ENCODE measurements around the gene CLMN. TPM values are rescaled to one million over a fixed set of nuclear protein-coding genes. Genes with fewer than 3 reads are reported as not detected.

CLMN gene
- total and polyA plus RNA-seq, 2 donors (not counting 1 experiment from before 2014, with no cell fraction given), result 9.6 to 51.5 TPM

GRCh38 chr14:95227279-95227860, 92.3 kb downstream of the CLMN start:
- no peak overlapping the region for H2AFZ ChIP-seq (ENCODE audit: insufficient read depth, low read depth, low read length, poor library complexity, severe bottlenecking)
- no peaks in the 10 kb centered on the region for H3K4me1 ChIP-seq (ENCODE audit: control insufficient read depth in 2 of 2, insufficient read depth in 2 of 2, low read length in 2 of 2)
- ATAC-seq (ENCODE audit: low read depth) (no peak), DNase-seq (no peak)
- no peaks in the 10 kb centered on the region for H3K9me3 Mint-ChIP-seq (ENCODE audit: insufficient read depth)
- H3K4me2 ChIP-seq (replicated peaks; ENCODE audit: low read depth, low read length, poor library complexity, severe bottlenecking), result no peak overlapping the region
- H3K27me3 ChIP-seq (replicated peaks in 1 of 4; ENCODE audit: control extremely low read depth in 1 of 4, control insufficient read depth in 3 of 4, insufficient read depth in 4 of 4, low read length in 3 of 4), result no peaks in the 10 kb centered on the region
- H3K27me3 Mint-ChIP-seq, result peaks cover 3% of the 10 kb centered on the region
- TF ChIP-seq EZH2 (IDR thresholded peaks at IDR 0.05; ENCODE audit: borderline replicate concordance, insufficient read depth, low read depth, low read length, poor library complexity, severe bottlenecking), result no peak
- TF ChIP-seq CTCF (IDR thresholded peaks at IDR 0.05), result no peak
- H3K27ac ChIP-seq (ENCODE audit: low read length in 2 of 2), result no peak overlapping the region
- H3K4me3 Mint-ChIP-seq, result no peak overlapping the region
- POLR2A ChIA-PET, result no interaction called here
- H3K9me3 ChIP-seq (ENCODE audit: control extremely low read depth in 1 of 3, control insufficient read depth in 2 of 3, insufficient read depth in 1 of 3, low read length in 2 of 3), result peaks cover 0 to 2% (median 0%) of the 10 kb centered on the region in 3 donors
- H3K9ac ChIP-seq (ENCODE audit: low read length), result no peak overlapping the region
- H4K20me1 ChIP-seq (ENCODE audit: control insufficient read depth, insufficient read depth, low read length, poor library complexity, severe bottlenecking), result no peaks in the 10 kb centered on the region
- CTCF ChIA-PET, result no interaction called here
- H3K79me2 ChIP-seq (ENCODE audit: control insufficient read depth, insufficient read depth, low read length), result no peaks in the 10 kb centered on the region
- 94% methylated on average over 16 of the region's 19 CpGs for WGBS (ENCODE audit: insufficient coverage)
- intact Hi-C loops (cut with micrococcal nuclease), result no loop called here
- peaks cover 0 to 4% of the 10 kb centered on the region in 2 experiments for H3K36me3 ChIP-seq (replicated peaks in 1 of 2; ENCODE audit: control extremely low read depth in 1 of 2, control insufficient read depth in 1 of 2, extremely low read depth in 1 of 2, insufficient read depth in 2 of 2, low read length in 1 of 2)
- H3K4me1 Mint-ChIP-seq, result peaks cover 3% of the 10 kb centered on the region
- H3K27ac Mint-ChIP-seq, result no peak overlapping the region
- no peak overlapping the region for H3K4me3 ChIP-seq (ENCODE audit: control extremely low read depth in 1 of 5, extremely low read depth in 1 of 5, insufficient read depth in 1 of 5, low read depth in 2 of 5, low read length in 4 of 5)

GRCh38 chr14:95226801-95227200, 92.9 kb downstream of the CLMN start:
- Histone ChIP-seq H4K20me1 (ENCODE audit: control insufficient read depth, insufficient read depth, low read length, poor library complexity, severe bottlenecking) (no peaks in the 10 kb centered on the region), H3K4me3 (ENCODE audit: control extremely low read depth in 1 of 5, extremely low read depth in 1 of 5, insufficient read depth in 1 of 5, low read depth in 2 of 5, low read length in 4 of 5) (no peak overlapping the region), H3K27ac (ENCODE audit: low read length in 2 of 2) (no peak overlapping the region), H3K79me2 (ENCODE audit: control insufficient read depth, insufficient read depth, low read length) (no peaks in the 10 kb centered on the region), H3K9me3 (ENCODE audit: control extremely low read depth in 1 of 3, control insufficient read depth in 2 of 3, insufficient read depth in 1 of 3, low read length in 2 of 3) (peaks cover 0 to 2% (median 0%) of the 10 kb centered on the region in 3 donors), H3K27me3 (replicated peaks in 1 of 4; ENCODE audit: control extremely low read depth in 1 of 4, control insufficient read depth in 3 of 4, insufficient read depth in 4 of 4, low read length in 3 of 4) (no peaks in the 10 kb centered on the region), H3K4me2 (replicated peaks; ENCODE audit: low read depth, low read length, poor library complexity, severe bottlenecking) (no peak overlapping the region), H2AFZ (ENCODE audit: insufficient read depth, low read depth, low read length, poor library complexity, severe bottlenecking) (no peak overlapping the region), H3K9ac (ENCODE audit: low read length) (no peak overlapping the region), H3K36me3 (replicated peaks in 1 of 2; ENCODE audit: control extremely low read depth in 1 of 2, control insufficient read depth in 1 of 2, extremely low read depth in 1 of 2, insufficient read depth in 2 of 2, low read length in 1 of 2) (peaks cover 0 to 4% of the 10 kb centered on the region in 2 experiments), H3K4me1 (ENCODE audit: control insufficient read depth in 2 of 2, insufficient read depth in 2 of 2, low read length in 2 of 2) (no peaks in the 10 kb centered on the region)
- no peak for DNase-seq
- no peak overlapping the region for H3K27ac Mint-ChIP-seq
- TF ChIP-seq EZH2 (IDR thresholded peaks at IDR 0.05; ENCODE audit: borderline replicate concordance, insufficient read depth, low read depth, low read length, poor library complexity, severe bottlenecking), result no peak
- no peak for TF ChIP-seq CTCF (IDR thresholded peaks at IDR 0.05)
- no peak for ATAC-seq (ENCODE audit: low read depth)
- CTCF ChIA-PET, result no interaction called here
- intact Hi-C loops (cut with micrococcal nuclease), result no loop called here
- no peaks in the 10 kb centered on the region for H3K4me1 Mint-ChIP-seq
- H3K4me3 Mint-ChIP-seq, result no peak overlapping the region
- WGBS (ENCODE audit: insufficient coverage), result 76% methylated on average over 4 of the region's 8 CpGs
- POLR2A ChIA-PET, result interaction anchor here (0.6 kb wide), 1 partner anchor 1567 kb away, joined by 4 read pairs; no protein-coding TSS in a partner anchor
- H3K27me3 Mint-ChIP-seq, result peaks cover 3% of the 10 kb centered on the region
- no peaks in the 10 kb centered on the region for H3K9me3 Mint-ChIP-seq (ENCODE audit: insufficient read depth)
